GM12865 (cell line): ENCODE measurements around the gene PPP1R12A.

Experiments
- DNase-seq: peaks from one replicate; pipeline ENCODE4 v3.0.0; 2010; ENCODE audit warnings: low read depth
- H3K4me3 ChIP-seq: 2 replicates; pipeline ENCODE4 v1.5.1; 2011; ENCODE audit warnings: mild to moderate bottlenecking, low read depth, low read length, control low read depth
- CTCF ChIP-seq: IDR thresholded peaks from 2 replicates; pipeline ENCODE4 v1.5.1; 2011; ENCODE audit warnings: low read length, control low read depth, low read depth, inconsistent platforms; ENCODE audit not compliant: insufficient read depth; ENCODE audit errors: missing control alignments

PPP1R12A gene

GRCh38 chr12:79895804-79896203 lies 39.1 kb downstream of the PPP1R12A start:
- TF ChIP-seq CTCF, result no peak
- H3K4me3 ChIP-seq, result no peak overlapping the region
- DNase-seq, result no peak

- no peak overlapping the region for H3K4me3 ChIP-seq
- DNase-seq, result no peak
- no peak for TF ChIP-seq CTCF
These were observed 39.8 kb downstream of the PPP1R12A start for GRCh38 chr12:79895071-79895470.

GRCh38 chr12:79891506-79892162 lies 43.3 kb downstream of the PPP1R12A start:
- no peak for TF ChIP-seq CTCF
- DNase-seq, result no peak
- H3K4me3 ChIP-seq, result no peak overlapping the region

- no peak for TF ChIP-seq CTCF
- no peak overlapping the region for H3K4me3 ChIP-seq
- no peak for DNase-seq
These were observed 47.0 kb downstream of the PPP1R12A start for GRCh38 chr12:79887890-79888289.

GRCh38 chr12:79886917-79887519 lies 47.9 kb downstream of the PPP1R12A start:
- DNase-seq, result peak; percentile 59
- peak; percentile 42 for TF ChIP-seq CTCF
- no peak overlapping the region for H3K4me3 ChIP-seq

- no peak for TF ChIP-seq CTCF
- DNase-seq, result no peak
- no peak overlapping the region for H3K4me3 ChIP-seq
These were observed 48.9 kb downstream of the PPP1R12A start for GRCh38 chr12:79885911-79886490.
